Motor neuron (in vitro differentiated cells): ENCODE measurements around the gene COQ10B. TPM values are rescaled to one million over a fixed set of nuclear protein-coding genes. Genes with fewer than 3 reads are reported as not detected.
A peak's percentile ranks its signal among the peaks of the same experiment; 100 is the strongest.

Experiments used
- ATAC-seq, 8 experiments: fragments of 200-7000 bp; cut with Tn5 transposase; replicated peaks in 6 of 8; 2 replicates each; pipeline ENCODE4 v1.8.0; 2021; ENCODE audit warnings: mild to moderate bottlenecking in 8 of 8, moderate library complexity in 8 of 8
- H3K27ac ChIP-seq, 2 donors: fragments of 250-450 bp; sonication (Bioruptor Pico); 2 replicates each; pipeline ENCODE4 v1.9.0; 2021; ENCODE audit warnings: antibody characterized with exemption in 2 of 2, mild to moderate bottlenecking in 2 of 2, moderate library complexity in 1 of 2
- H3K4me1 ChIP-seq, 2 donors: fragments of 250-450 bp; sonication (Bioruptor Pico); replicated peaks in 1 of 2; 2 replicates each; pipeline ENCODE4 v1.6.1; 2021; ENCODE audit warnings: antibody characterized with exemption in 2 of 2, mild to moderate bottlenecking in 2 of 2, moderate library complexity in 1 of 2
- H3K4me3 ChIP-seq, 5 donors: fragments of 250-450 bp; sonication (Bioruptor Pico); 2 replicates each; pipeline ENCODE4 v1.9.0; 2021; ENCODE audit warnings: antibody characterized with exemption in 5 of 5, mild to moderate bottlenecking in 5 of 5, moderate library complexity in 4 of 5
- WGBS, 10 experiments: fragments of 450-650 bp; shearing (Covaris generic); methylation state at CpG; one replicate each; pipeline ENCODE4 v1.0.0; 2022; 5-methylcytosine and 5-hydroxymethylcytosine counted together
- in situ Hi-C, 9 experiments: fragments of 400-800 bp; cut with MboI; loops; one replicate each; pipeline ENCODE4 v1.15.0; 2021; ENCODE audit warnings: low sequenced_read_pairs in 9 of 9, low pct_unique_long_range_greater_than_20kb in 2 of 9; ENCODE audit not compliant: unreplicated experiment in 9 of 9
- total RNA-seq, 8 experiments: library from RNA; unstranded; fragments of 300-600 nt; gene quantifications; 2 replicates each; pipeline versions ENCODE4 v1.2.3 to v1.2.4, GENCODE V29; 2022

COQ10B gene
- total RNA-seq, 8 experiments from 2014 or later = 11.4 to 66.0 (median 35.0) TPM

DNA sequence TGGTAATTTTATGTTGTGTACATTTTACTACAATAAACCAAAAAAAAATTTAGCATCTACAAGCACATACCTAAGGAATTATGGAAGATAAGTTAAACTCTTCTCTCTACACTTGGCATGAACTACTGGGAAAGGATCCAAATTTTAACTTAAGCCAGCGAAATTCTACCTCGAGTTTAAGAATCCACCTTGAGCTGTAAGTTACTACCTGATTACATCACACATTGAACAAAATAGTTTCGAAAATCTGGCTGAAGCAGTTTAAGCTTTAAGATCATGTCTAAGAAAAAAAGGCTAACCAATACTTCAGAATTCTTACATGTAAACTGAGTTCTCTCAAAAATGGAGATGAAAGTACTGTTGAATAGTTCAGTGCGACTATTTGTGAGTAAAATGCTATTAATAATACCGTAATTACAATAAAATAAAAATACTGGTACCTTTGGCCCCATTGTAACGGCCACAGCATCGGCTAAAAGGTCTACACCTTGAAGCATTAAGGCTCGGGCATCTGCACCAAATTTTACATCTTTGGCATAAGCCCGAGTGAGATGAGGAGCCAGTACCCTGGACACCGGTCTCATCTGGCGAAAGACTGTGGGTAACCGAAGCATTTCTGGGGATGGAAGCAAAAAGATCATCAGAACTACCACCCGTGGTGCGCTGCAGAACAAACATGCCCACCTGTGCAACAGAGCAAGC is 45.0 kb downstream of the COQ10B start:
- H3K27ac ChIP-seq = peak overlapping the region; percentile 73 to 97

DNA sequence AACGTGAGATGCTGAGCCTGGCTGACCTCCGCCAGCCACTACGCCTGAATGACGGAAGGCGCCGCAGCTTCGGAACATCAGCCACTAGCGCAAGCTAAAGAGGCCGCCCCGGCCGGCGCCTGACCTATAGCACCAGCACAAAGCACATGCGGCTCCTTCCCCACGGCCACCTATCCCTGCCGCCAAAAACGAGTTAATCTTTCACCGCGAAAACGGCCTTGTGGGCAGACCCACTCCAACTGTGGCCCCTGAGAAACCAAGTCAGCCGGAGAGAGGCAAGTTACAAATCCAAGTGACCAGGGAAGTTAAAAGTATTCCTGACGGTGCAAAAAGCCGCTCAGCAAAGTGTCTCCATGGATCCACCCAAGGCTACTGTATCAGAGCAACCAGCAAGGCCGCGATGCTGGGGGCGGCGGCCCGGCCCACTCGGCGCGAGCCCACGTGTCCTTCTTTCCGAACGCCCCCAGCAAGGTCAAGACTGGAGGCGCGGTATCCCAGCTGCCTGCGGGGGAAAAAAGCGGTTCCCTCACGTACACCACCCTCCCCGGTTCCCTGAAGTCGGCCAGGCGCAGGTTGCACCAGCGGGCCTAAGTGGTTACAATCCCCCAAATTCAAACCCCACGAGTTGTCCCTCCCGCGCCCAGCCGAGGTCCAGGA is 45.7 kb downstream of the COQ10B start:
- 0 to 6% (median 1%) methylated on average over 1 to 33 of the region's 46 CpGs; no CpG with 5 or more reads in 1 of the 10 experiments for WGBS, 10 experiments
- Histone ChIP-seq H3K4me1 (peaks cover 13 to 25% of the 10 kb centered on the region in 2 donors), H3K27ac (peak overlapping the region; percentile 73 to 97), H3K4me3 (peak overlapping the region; percentile 43 to 83 (median 70))
- in situ Hi-C loops = no loop called here
- peak; percentile 2 to 19 (median 12) for ATAC-seq

More for the DNA sequence above, 45.0 kb downstream of the COQ10B start:
- in situ Hi-C loops = no loop called here
- Histone ChIP-seq H3K4me1 (peaks cover 13 to 25% of the 10 kb centered on the region in 2 donors), H3K4me3 (peak overlapping the region; percentile 43 to 83 (median 70))
- ATAC-seq = no peak
- 0 to 7% (median 1%) methylated on average over 1 to 14 of the region's 14 CpGs for WGBS, 10 experiments

DNA sequence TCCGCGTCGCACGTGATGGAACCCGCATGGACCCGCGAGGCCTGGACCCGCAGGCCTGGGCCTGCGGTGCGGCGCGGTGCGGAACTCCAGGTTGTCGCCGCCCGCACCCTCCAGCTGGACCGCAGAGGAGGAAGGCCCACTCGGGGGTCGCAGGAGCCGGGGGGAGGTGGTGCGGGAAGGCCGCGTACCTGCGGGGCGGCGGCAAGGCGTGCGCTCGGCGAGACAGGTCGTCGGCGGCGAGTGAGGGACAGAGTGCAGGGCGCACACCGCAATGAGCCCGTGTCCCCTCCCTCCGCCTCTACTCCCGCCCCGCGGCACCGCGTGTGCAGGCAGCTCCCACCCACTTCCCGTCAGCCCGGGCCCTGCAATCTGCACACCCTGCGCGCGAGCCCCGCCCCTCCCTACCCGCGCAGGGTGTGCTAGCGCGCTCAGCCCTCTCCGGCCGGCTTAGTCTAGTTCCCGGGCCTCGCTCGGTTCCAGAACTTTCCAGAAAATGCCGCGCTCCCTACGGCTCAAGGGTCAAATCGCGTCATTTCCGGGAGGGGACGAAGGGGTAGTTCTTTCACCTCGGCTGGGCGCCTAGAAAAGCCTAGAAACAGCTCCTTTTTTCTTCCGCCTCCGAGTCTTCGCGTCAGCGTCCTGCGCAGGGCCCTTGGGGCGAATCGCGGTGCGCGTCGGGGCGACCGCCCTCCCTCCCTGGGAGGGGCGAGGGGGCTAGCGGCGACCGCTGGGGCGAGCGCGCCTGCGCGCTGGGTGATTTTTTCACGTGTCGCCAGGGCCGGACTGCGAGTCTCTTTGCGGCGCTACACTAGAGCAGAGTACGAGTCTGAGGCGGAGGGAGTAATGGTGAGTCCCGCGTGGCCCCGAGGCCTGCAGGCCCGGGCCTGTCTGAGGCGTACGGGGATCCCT is 46.5 kb downstream of the COQ10B start, which contains the start of the genes HSPD1 and HSPE1:
Gene HSPD1, minus strand, starts transcription at position 247 of the 909 bp plus-strand sequence. CDS start 992 bp downstream, outside the sequence.
Gene HSPE1, plus strand, starts transcription at position 786 of the 909 bp plus-strand sequence. Its CDS starts 58 bp downstream, at position 844.
- WGBS, 10 experiments = 0% methylated on average over 1 to 12 of the region's 104 CpGs; no CpG with 5 or more reads in 4 of the 10 experiments
- H3K4me1 ChIP-seq = peaks cover 13 to 25% of the 10 kb centered on the region in 2 donors
- H3K4me3 ChIP-seq = peak within 1 kb of the TSS; percentile 43 to 83 (median 70)
- in situ Hi-C loops = no loop called here
- peak; percentile 72 to 89 (median 86) for ATAC-seq
- H3K27ac ChIP-seq = peak within 1 kb of the TSS; percentile 93 to 97

DNA sequence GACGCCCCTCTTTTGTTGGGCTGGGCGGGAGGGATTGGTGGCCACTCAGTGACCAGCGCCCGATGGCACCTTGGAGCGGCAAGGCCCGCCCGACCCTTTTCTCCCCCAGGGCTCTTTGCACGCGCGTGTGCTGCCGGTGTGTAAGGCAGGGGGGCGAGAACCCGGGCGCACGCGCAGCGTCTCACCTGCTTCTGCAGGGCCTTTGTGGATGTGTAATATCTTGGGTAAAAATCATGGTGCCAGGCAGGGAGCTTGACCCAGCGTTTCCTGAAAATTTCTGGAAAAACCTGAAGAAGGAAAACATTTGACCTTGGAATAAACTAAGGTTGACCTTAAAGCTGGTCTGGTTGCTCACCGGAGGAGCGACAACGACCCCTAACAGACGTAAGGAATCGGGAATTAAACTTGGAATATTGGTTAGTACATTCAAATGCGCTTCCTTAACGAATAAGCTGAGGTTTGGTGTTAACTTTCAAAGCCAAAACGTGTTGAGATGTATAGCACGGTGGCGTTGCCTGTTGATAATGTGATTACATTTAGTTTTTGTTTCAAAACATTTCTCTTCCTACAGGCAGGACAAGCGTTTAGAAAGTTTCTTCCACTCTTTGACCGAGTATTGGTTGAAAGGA is 47.3 kb downstream of the COQ10B start:
- Histone ChIP-seq H3K4me1 (peaks cover 13 to 25% of the 10 kb centered on the region in 2 donors), H3K27ac (peak overlapping the region; percentile 93 to 97), H3K4me3 (peak overlapping the region; percentile 43 to 83 (median 70))
- peak in 7 of 8 experiments; percentile 0 to 16 (median 11) for ATAC-seq
- in situ Hi-C loops = no loop called here
- 0 to 7% (median 0%) methylated on average over 1 to 21 of the region's 30 CpGs for WGBS, 10 experiments

DNA sequence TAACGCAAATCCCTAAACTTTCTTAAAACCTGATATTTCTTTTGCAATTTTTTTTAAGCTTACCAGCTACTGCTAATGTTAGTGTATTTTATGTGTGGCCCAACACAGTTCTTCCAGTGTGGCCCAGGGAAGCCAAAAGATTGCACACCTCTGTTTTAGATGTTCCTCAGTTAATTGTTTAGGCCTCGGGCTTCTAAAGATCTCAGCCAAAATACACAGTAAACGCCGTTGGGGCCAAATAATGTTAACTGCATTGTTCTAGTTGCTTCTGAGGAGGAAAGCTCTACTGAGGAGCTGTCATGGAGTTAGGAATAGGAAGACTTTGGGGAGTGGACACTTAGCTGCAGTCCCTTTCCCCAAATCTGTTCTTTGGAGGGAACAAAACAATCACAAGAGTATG is 48.8 kb downstream of the COQ10B start:
- Histone ChIP-seq H3K4me3 (peak overlapping the region in 2 of 5 donors; percentile 74 to 83), H3K27ac (no peak overlapping the region), H3K4me1 (peaks cover 9 to 20% of the 10 kb centered on the region in 2 donors)
- 46 to 89% (median 67%) methylated on average over 1 to 4 of the region's 4 CpGs; no CpG with 5 or more reads in 2 of the 10 experiments for WGBS, 10 experiments
- no peak for ATAC-seq
- in situ Hi-C loops = no loop called here

DNA sequence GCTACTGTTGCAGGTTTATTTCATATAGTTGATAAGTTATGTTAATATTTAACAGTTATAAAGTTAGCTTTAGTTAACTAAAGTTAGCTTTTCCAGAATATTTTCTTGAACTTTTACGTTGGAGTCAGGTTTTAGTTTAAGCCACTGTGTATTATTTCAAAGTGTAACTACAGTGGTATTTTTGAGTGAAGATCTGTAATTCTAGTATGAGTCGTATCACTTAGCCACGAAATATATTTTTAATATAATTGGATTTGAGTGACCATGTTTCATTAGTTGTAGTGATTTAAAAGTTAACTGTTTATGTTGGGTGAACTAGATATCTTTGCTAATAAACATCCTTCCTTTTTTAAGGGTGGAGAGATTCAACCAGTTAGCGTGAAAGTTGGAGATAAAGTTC is 49.3 kb downstream of the COQ10B start:
- no peak for ATAC-seq
- peaks cover 8 to 16% of the 10 kb centered on the region in 2 donors for H3K4me1 ChIP-seq
- no peak overlapping the region for H3K27ac ChIP-seq
- 25 to 97% (median 84%) methylated on average over 1 to 4 of the region's 4 CpGs for WGBS, 10 experiments
- no peak overlapping the region for H3K4me3 ChIP-seq
- in situ Hi-C loops = no loop called here

DNA sequence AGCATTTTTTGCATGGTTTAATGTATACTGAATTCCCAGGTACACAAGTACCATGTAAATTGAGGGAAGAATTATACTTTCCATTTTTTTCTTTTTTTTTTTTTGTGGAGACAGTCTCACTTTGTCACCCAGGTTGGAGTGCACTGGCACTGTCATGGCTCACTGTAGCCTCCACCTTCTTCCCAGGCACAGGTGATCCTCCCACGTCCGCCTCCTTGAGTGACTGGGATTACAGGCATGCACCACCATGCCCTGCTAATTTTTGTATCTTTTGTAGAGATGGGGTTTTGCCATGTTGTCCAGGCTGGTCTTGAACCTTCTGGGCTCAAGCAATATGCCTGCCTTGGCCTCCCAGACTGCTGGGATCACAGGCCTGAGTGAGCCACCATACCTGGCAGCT is 50.6 kb downstream of the COQ10B start:
- Histone ChIP-seq H3K4me1 (peaks cover 4 to 9% of the 10 kb centered on the region in 2 donors), H3K27ac (no peak overlapping the region), H3K4me3 (no peak overlapping the region)
- ATAC-seq = no peak
- 90 to 100% methylated on average over 2 of the region's 2 CpGs; no CpG with 5 or more reads in 8 of the 10 experiments for WGBS, 10 experiments
- in situ Hi-C loops = no loop called here

DNA sequence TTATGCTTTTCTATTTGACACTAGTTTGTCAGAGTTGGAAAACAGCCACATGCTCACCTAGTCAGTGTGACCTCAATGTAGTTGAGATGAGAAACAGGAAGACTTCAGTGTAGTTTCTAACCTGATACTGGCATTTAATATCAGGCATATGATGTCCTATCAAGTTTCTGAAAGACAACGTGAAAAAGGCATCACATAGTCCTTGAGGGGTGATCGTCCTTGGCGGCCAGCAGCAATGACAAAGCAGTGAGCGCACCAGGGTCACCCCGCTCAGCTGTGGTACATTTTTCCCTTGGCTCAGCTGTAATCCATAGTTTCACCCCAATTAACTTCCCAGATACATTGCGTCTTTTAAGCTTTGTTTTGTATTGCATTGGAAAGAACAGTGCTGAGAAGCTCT is 51.2 kb downstream of the COQ10B start:
- Histone ChIP-seq H3K4me1 (peaks cover 4 to 9% of the 10 kb centered on the region in 2 donors), H3K4me3 (no peak overlapping the region), H3K27ac (no peak overlapping the region)
- no peak for ATAC-seq
- WGBS, 10 experiments = 50 to 100% (median 91%) methylated on average over 1 to 6 of the region's 6 CpGs; no CpG with 5 or more reads in 3 of the 10 experiments
- in situ Hi-C loops = no loop called here

DNA sequence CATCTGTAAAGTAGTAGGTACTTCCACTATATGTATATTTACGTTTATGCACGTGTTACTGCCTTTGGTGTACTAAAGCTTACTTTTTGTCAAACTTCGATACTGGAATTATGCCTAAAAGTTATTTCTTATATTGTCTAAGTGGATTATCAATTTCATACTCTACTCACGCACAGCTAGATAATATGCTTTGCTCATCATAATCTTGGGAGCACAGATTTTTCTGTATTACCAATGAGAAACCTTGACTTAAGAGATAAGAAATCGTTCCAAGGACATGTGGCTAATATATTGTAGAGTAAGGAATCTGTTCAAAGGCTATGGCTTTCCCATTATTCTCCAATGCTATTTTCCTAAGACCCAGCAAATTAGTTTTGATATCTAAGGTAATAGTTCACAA is 53.3 kb downstream of the COQ10B start:
- H3K27ac ChIP-seq = no peak overlapping the region
- no peak overlapping the region for H3K4me3 ChIP-seq
- no peak for ATAC-seq
- peaks cover 1 to 4% of the 10 kb centered on the region in 2 donors for H3K4me1 ChIP-seq
- in situ Hi-C loops = no loop called here
- WGBS, 10 experiments = 80 to 100% (median 96%) methylated on average over 1 to 5 of the region's 5 CpGs

DNA sequence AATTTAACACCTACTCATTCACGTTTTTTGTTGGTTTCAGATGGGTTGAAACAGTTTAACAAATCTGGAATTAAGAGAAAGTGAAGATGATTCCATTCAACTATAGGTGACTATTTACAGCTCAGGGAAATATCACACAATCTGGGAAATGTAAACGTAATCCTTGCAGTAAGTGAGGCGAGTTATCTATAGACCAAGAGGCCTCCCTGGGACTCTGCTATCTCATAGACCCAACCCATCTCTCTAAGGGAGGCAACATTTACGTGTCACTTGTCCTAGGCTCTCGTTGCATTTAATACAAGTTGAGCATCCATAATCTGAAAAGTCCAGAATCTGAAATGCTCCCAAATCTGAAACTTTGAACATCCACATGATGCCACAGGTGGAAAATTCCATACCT is 60.6 kb downstream of the COQ10B start:
- ATAC-seq = no peak
- 80 to 100% (median 100%) methylated on average over 1 to 5 of the region's 5 CpGs for WGBS, 10 experiments
- in situ Hi-C loops = no loop called here

DNA sequence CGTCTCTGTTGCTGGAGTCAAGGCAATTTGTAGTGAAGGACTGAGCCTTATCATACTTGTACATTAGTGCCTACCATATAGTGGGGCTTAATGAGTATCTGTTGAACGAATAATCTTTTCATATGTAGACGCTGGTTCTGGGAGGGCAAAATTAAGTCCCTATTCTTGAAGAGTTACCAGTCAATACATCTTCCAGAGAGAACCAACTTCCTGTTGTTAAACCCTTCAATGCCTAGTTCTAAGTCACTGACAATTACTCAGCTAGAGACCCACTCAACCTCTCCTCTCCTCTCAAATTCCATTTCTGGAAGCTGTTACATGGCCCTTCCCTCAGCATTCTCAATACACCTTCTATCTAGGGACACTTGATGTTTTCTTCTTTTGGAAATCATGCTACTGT is 61.4 kb downstream of the COQ10B start:
- Histone ChIP-seq H3K27ac (peak overlapping the region; percentile 59 to 97), H3K4me1 (peaks cover 12 to 16% of the 10 kb centered on the region in 2 donors), H3K4me3 (peak overlapping the region; percentile 72 to 96 (median 92))
- in situ Hi-C loops = no loop called here
- 17 to 66% (median 48%) methylated on average over 2 to 3 of the region's 3 CpGs; no CpG with 5 or more reads in 6 of the 10 experiments for WGBS, 10 experiments
- no peak for ATAC-seq

More for the DNA sequence above, 60.6 kb downstream of the COQ10B start:
- no peak overlapping the region for H3K4me3 ChIP-seq
- H3K27ac ChIP-seq = no peak overlapping the region
- peaks cover 12 to 16% of the 10 kb centered on the region in 2 donors for H3K4me1 ChIP-seq

DNA sequence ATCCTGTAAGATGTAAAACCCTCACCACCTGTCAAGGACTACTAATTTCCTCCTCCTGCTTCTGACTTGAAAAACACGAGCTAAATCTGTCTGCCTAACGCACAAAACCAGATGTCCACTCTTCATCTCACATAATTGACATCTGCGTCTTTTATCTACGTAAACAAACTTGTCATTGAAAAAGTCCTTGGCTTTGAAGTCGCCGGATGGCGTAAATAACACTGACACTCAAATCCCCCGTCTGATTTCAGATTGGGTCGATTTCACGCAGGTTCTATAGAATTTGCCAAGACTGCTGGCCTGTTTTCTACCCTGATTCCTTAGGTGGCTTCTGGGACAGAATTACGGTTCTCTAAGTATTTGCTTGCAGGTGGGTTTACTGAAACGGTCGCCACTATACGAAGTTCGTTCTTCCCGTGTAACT is 62.0 kb downstream of the COQ10B start:
- in situ Hi-C loops = no loop called here
- ATAC-seq = peak in 1 of 8 experiments; percentile 1
- Histone ChIP-seq H3K4me1 (peaks cover 12 to 16% of the 10 kb centered on the region in 2 donors), H3K27ac (peak overlapping the region; percentile 59 to 97), H3K4me3 (peak overlapping the region; percentile 72 to 96 (median 92))
- WGBS, 10 experiments = 0 to 12% (median 0%) methylated on average over 2 to 15 of the region's 16 CpGs
